Skeletal muscle satellite cell (primary cell): ENCODE data around the gene FOXI2.

Experiments used
- H3K27me3 ChIP-seq: 2 replicates; pipeline ENCODE4 v1.7.0; 2013; ENCODE audit warnings: low read length; ENCODE audit not compliant: control insufficient read depth, insufficient read depth
- H3K36me3 ChIP-seq: 2 replicates; pipeline ENCODE4 v1.7.0; 2013; ENCODE audit warnings: mild to moderate bottlenecking, control low read depth, low read length; ENCODE audit not compliant: insufficient read depth
- H3K4me1 ChIP-seq: 2 replicates; pipeline ENCODE4 v1.7.0; 2013; ENCODE audit warnings: low read length; ENCODE audit not compliant: control insufficient read depth, insufficient read depth
- H3K4me2 ChIP-seq: 2 replicates; pipeline ENCODE4 v1.7.0; 2013; ENCODE audit warnings: mild to moderate bottlenecking, low read length
- H3K4me3 ChIP-seq: 2 replicates; pipeline ENCODE4 v1.7.0; 2013; ENCODE audit warnings: low read length
- H3K9ac ChIP-seq: 2 replicates; pipeline ENCODE4 v1.7.0; 2013; ENCODE audit warnings: mild to moderate bottlenecking, low read depth, low read length, moderate library complexity
- H3K9me3 ChIP-seq: replicated peaks from 2 replicates; pipeline ENCODE4 v1.7.0; 2013; ENCODE audit warnings: mild to moderate bottlenecking, control low read depth, low read length

Gene FOXI2

GRCh38 chr10:127745861-127746260 lies 8.9 kb downstream of the FOXI2 start:
- Histone ChIP-seq H3K4me1 (no peaks in the 10 kb centered on the region), H3K9ac (no peak overlapping the region), H3K4me3 (no peak overlapping the region), H3K36me3 (no peaks in the 10 kb centered on the region), H3K9me3 (no peaks in the 10 kb centered on the region), H3K4me2 (no peak overlapping the region), H3K27me3 (no peaks in the 10 kb centered on the region)

- Histone ChIP-seq H3K27me3 (no peaks in the 10 kb centered on the region), H3K4me1 (no peaks in the 10 kb centered on the region), H3K4me2 (no peak overlapping the region), H3K9me3 (no peaks in the 10 kb centered on the region), H3K36me3 (no peaks in the 10 kb centered on the region), H3K4me3 (no peak overlapping the region), H3K9ac (no peak overlapping the region)
These were observed 18.8 kb downstream of the FOXI2 start for GRCh38 chr10:127755753-127756152.

GRCh38 chr10:127756264-127756663 lies 19.3 kb downstream of the FOXI2 start:
- Histone ChIP-seq H3K9ac (no peak overlapping the region), H3K36me3 (no peaks in the 10 kb centered on the region), H3K4me2 (no peak overlapping the region), H3K4me3 (no peak overlapping the region), H3K27me3 (no peaks in the 10 kb centered on the region), H3K4me1 (no peaks in the 10 kb centered on the region), H3K9me3 (no peaks in the 10 kb centered on the region)

- H3K4me1 ChIP-seq = no peaks in the 10 kb centered on the region
- H3K4me2 ChIP-seq = no peak overlapping the region
- H3K27me3 ChIP-seq = no peaks in the 10 kb centered on the region
- H3K9me3 ChIP-seq = no peaks in the 10 kb centered on the region
- no peak overlapping the region for H3K4me3 ChIP-seq
- H3K9ac ChIP-seq = no peak overlapping the region
- H3K36me3 ChIP-seq = no peaks in the 10 kb centered on the region
These were observed 20.0 kb downstream of the FOXI2 start for GRCh38 chr10:127757033-127757432.

GRCh38 chr10:127759276-127759675 lies 22.3 kb downstream of the FOXI2 start:
- H3K27me3 ChIP-seq = no peaks in the 10 kb centered on the region
- no peaks in the 10 kb centered on the region for H3K4me1 ChIP-seq

GRCh38 chr10:127762925-127763324 lies 25.9 kb downstream of the FOXI2 start:
- Histone ChIP-seq H3K9me3 (no peaks in the 10 kb centered on the region), H3K9ac (no peak overlapping the region), H3K4me2 (no peak overlapping the region), H3K36me3 (no peaks in the 10 kb centered on the region), H3K4me1 (no peaks in the 10 kb centered on the region), H3K4me3 (no peak overlapping the region), H3K27me3 (no peaks in the 10 kb centered on the region)

More at GRCh38 chr10:127759276-127759675, 22.3 kb downstream of the FOXI2 start:
- Histone ChIP-seq H3K4me2 (no peak overlapping the region), H3K9me3 (no peaks in the 10 kb centered on the region), H3K9ac (no peak overlapping the region), H3K36me3 (no peaks in the 10 kb centered on the region), H3K4me3 (no peak overlapping the region)

GRCh38 chr10:127774766-127775559 lies 38.0 kb downstream of the FOXI2 start:
- no peak overlapping the region for H3K4me2 ChIP-seq
- H3K9me3 ChIP-seq = no peaks in the 10 kb centered on the region
- H3K36me3 ChIP-seq = no peaks in the 10 kb centered on the region
- H3K27me3 ChIP-seq = no peaks in the 10 kb centered on the region
- H3K4me1 ChIP-seq = no peaks in the 10 kb centered on the region
- no peak overlapping the region for H3K9ac ChIP-seq
- H3K4me3 ChIP-seq = no peak overlapping the region

- H3K9me3 ChIP-seq = no peaks in the 10 kb centered on the region
- H3K27me3 ChIP-seq = no peaks in the 10 kb centered on the region
- H3K4me2 ChIP-seq = no peak overlapping the region
- H3K4me1 ChIP-seq = no peaks in the 10 kb centered on the region
- H3K4me3 ChIP-seq = no peak overlapping the region
- H3K36me3 ChIP-seq = no peaks in the 10 kb centered on the region
- no peak overlapping the region for H3K9ac ChIP-seq
These were observed 39.8 kb downstream of the FOXI2 start for GRCh38 chr10:127776816-127777215.

- Histone ChIP-seq H3K9ac (no peak overlapping the region), H3K36me3 (no peaks in the 10 kb centered on the region), H3K4me2 (no peak overlapping the region), H3K9me3 (no peaks in the 10 kb centered on the region), H3K27me3 (no peaks in the 10 kb centered on the region), H3K4me3 (no peak overlapping the region), H3K4me1 (no peaks in the 10 kb centered on the region)
These were observed 44.4 kb downstream of the FOXI2 start for GRCh38 chr10:127781412-127781811.

GRCh38 chr10:127787873-127788272 lies 50.9 kb downstream of the FOXI2 start:
- Histone ChIP-seq H3K4me2 (no peak overlapping the region), H3K4me1 (no peaks in the 10 kb centered on the region), H3K27me3 (peaks cover 5% of the 10 kb centered on the region), H3K36me3 (no peaks in the 10 kb centered on the region), H3K4me3 (no peak overlapping the region), H3K9ac (no peak overlapping the region), H3K9me3 (no peaks in the 10 kb centered on the region)

GRCh38 chr10:127790066-127790624 lies 53.2 kb downstream of the FOXI2 start:
- Histone ChIP-seq H3K4me1 (no peaks in the 10 kb centered on the region), H3K4me3 (no peak overlapping the region), H3K9me3 (no peaks in the 10 kb centered on the region), H3K9ac (no peak overlapping the region), H3K36me3 (no peaks in the 10 kb centered on the region), H3K4me2 (no peak overlapping the region), H3K27me3 (peaks cover 5% of the 10 kb centered on the region)
